HCEC 1CT (cell line): Measurements from ENCODE around the gene ZNF664.

ENCODE experiments used
- DNase-seq: peaks from one replicate; pipeline ENCODE4 v3.0.0-alpha.2; 2017

ZNF664 gene

GRCh38 chr12:124011435-124012115 lies 38.6 kb downstream of the ZNF664 start:
- no peak for DNase-seq

GRCh38 chr12:124013073-124013472 lies 40.1 kb downstream of the ZNF664 start:
- no peak for DNase-seq

- no peak for DNase-seq
Observed at GRCh38 chr12:124015494-124016461, 42.8 kb downstream of the ZNF664 start.

GRCh38 chr12:124017064-124017463 lies 44.0 kb downstream of the ZNF664 start:
- DNase-seq, result no peak

GRCh38 chr12:124018539-124018938 lies 45.5 kb downstream of the ZNF664 start:
- no peak for DNase-seq

GRCh38 chr12:124019115-124019514 lies 46.1 kb downstream of the ZNF664 start:
- DNase-seq, result no peak

GRCh38 chr12:124020514-124020949 lies 47.5 kb downstream of the ZNF664 start:
- no peak for DNase-seq

GRCh38 chr12:124021007-124021406 lies 48.0 kb downstream of the ZNF664 start:
- no peak for DNase-seq

- DNase-seq, result no peak
Observed at GRCh38 chr12:124022161-124022560, 49.1 kb downstream of the ZNF664 start.

GRCh38 chr12:124024263-124024678 lies 51.3 kb downstream of the ZNF664 start:
- no peak for DNase-seq

- DNase-seq, result no peak
Observed at GRCh38 chr12:124024776-124025175, 51.8 kb downstream of the ZNF664 start.

- no peak for DNase-seq
Observed at GRCh38 chr12:124025661-124026060, 52.6 kb downstream of the ZNF664 start.

GRCh38 chr12:124026755-124027745 lies 54.0 kb downstream of the ZNF664 start:
- peak; percentile 35 for DNase-seq

GRCh38 chr12:124027753-124028554 lies 54.9 kb downstream of the ZNF664 start:
- no peak for DNase-seq

- no peak for DNase-seq
Observed at GRCh38 chr12:124028555-124028925, 55.5 kb downstream of the ZNF664 start.

GRCh38 chr12:124030008-124030407 lies 57.0 kb downstream of the ZNF664 start:
- DNase-seq, result no peak

- DNase-seq, result peak; percentile 71
Observed at GRCh38 chr12:124030510-124030909, 57.5 kb downstream of the ZNF664 start.

- no peak for DNase-seq
Observed at GRCh38 chr12:124031058-124031457, 58.0 kb downstream of the ZNF664 start.

GRCh38 chr12:124032265-124032886 lies 59.4 kb downstream of the ZNF664 start:
- peak; percentile 57 for DNase-seq

GRCh38 chr12:124033859-124034258 lies 60.8 kb downstream of the ZNF664 start:
- DNase-seq, result no peak

GRCh38 chr12:124034297-124034696 lies 61.3 kb downstream of the ZNF664 start:
- DNase-seq, result no peak
